GM18873 (cell line): ENCODE results near the gene FMNL1.

Experiments
- ATAC-seq: cut with Tn5 transposase; IDR thresholded peaks from one replicate; pipeline ENCODE4 v1.9.1; 2021; ENCODE audit warnings: mild to moderate bottlenecking, moderate library complexity, moderate number of reproducible peaks; ENCODE audit not compliant: unreplicated experiment, low FRiP score

Gene FMNL1

GRCh38 chr17:45222996-45223538, 1.4 kb downstream of the FMNL1 start:
- ATAC-seq: no peak

- no peak for ATAC-seq
Measured at GRCh38 chr17:45223539-45224528, 2.1 kb downstream of the FMNL1 start.

- ATAC-seq: no peak
Measured at GRCh38 chr17:45224671-45225050, 3.0 kb downstream of the FMNL1 start.

- ATAC-seq: no peak
Measured at GRCh38 chr17:45225051-45225700, 3.5 kb downstream of the FMNL1 start.

- peak; percentile 30 for ATAC-seq
Measured at GRCh38 chr17:45225964-45226530, 4.4 kb downstream of the FMNL1 start.

GRCh38 chr17:45226576-45226975, 4.9 kb downstream of the FMNL1 start:
- no peak for ATAC-seq

- no peak for ATAC-seq
Measured at GRCh38 chr17:45227101-45227925, 5.6 kb downstream of the FMNL1 start.

- no peak for ATAC-seq
Measured at GRCh38 chr17:45227926-45228762, 6.5 kb downstream of the FMNL1 start.

GRCh38 chr17:45228763-45229539, 7.3 kb downstream of the FMNL1 start:
- peak; percentile 39 for ATAC-seq

- no peak for ATAC-seq
Measured at GRCh38 chr17:45229681-45230409, 8.2 kb downstream of the FMNL1 start.

GRCh38 chr17:45230410-45230786, 8.7 kb downstream of the FMNL1 start:
- no peak for ATAC-seq

- ATAC-seq: no peak
Measured at GRCh38 chr17:45230787-45231480, 9.2 kb downstream of the FMNL1 start.

GRCh38 chr17:45231481-45232116, 9.9 kb downstream of the FMNL1 start:
- ATAC-seq: no peak

- no peak for ATAC-seq
Measured at GRCh38 chr17:45232514-45233422, 11.1 kb downstream of the FMNL1 start.

- no peak for ATAC-seq
Measured at GRCh38 chr17:45233423-45233924, 11.8 kb downstream of the FMNL1 start.
